H9 (cell line): ENCODE measurements around the gene STX17. TPM values are rescaled to one million over a fixed set of nuclear protein-coding genes. Genes with fewer than 3 reads are reported as not detected.

ENCODE experiments used
- DNase-seq: peaks from one replicate; pipeline ENCODE4 v3.0.0-alpha.2; 2017
- H2AFZ ChIP-seq: one replicate; pipeline ENCODE4 v1.6.1; 2013; ENCODE audit warnings: mild to moderate bottlenecking, low read length, control low read depth, moderate library complexity
- H2AK5ac ChIP-seq: 2 replicates; pipeline ENCODE4 v1.6.1; 2013; ENCODE audit warnings: low read length, control low read depth, mixed read lengths; ENCODE audit not compliant: insufficient read length
- H2BK120ac ChIP-seq: one replicate; pipeline ENCODE4 v1.6.1; 2013; ENCODE audit warnings: low read depth, mild to moderate bottlenecking, low read length, control low read depth, inconsistent platforms; ENCODE audit not compliant: poor library complexity, severe bottlenecking
- H2BK12ac ChIP-seq: 2 replicates; pipeline ENCODE4 v1.6.1; 2013; ENCODE audit warnings: low read length, control low read depth, mixed read lengths, low read depth; ENCODE audit not compliant: insufficient read length
- H2BK15ac ChIP-seq: 2 replicates; pipeline ENCODE4 v1.6.1; 2013; ENCODE audit warnings: low read depth, low read length, control low read depth
- H2BK20ac ChIP-seq: one replicate; pipeline ENCODE4 v1.6.1; 2013; ENCODE audit warnings: low read depth, mild to moderate bottlenecking, low read length, control low read depth, inconsistent platforms; ENCODE audit not compliant: poor library complexity, severe bottlenecking
- H2BK5ac ChIP-seq: 2 replicates; pipeline ENCODE4 v1.6.1; 2013; ENCODE audit warnings: low read length, control low read depth, mixed read lengths; ENCODE audit not compliant: insufficient read length
- H3K14ac ChIP-seq: 2 replicates; pipeline ENCODE4 v1.6.1; 2013; ENCODE audit warnings: low read length, control low read depth; ENCODE audit not compliant: insufficient read depth
- H3K18ac ChIP-seq: 2 replicates; pipeline ENCODE4 v1.6.1; 2013; ENCODE audit warnings: low read depth, mild to moderate bottlenecking, mixed read lengths, low read length, control low read depth; ENCODE audit not compliant: insufficient read length
- H3K23ac ChIP-seq: 2 replicates; pipeline ENCODE4 v1.6.1; 2013; ENCODE audit warnings: low read length, control low read depth, mixed read lengths, low read depth; ENCODE audit not compliant: insufficient read length
- H3K23me2 ChIP-seq: 2 replicates; pipeline ENCODE4 v1.6.1; 2013; ENCODE audit warnings: low read depth, mild to moderate bottlenecking, mixed read lengths, low read length, control low read depth; ENCODE audit not compliant: insufficient read length, poor library complexity, severe bottlenecking
- H3K27ac ChIP-seq: 2 replicates; pipeline ENCODE4 v1.5.1; 2013; ENCODE audit warnings: low read length, control low read depth, mixed read lengths, low read depth; ENCODE audit not compliant: insufficient read length
- H3K27me3 ChIP-seq: 2 replicates; pipeline ENCODE4 v1.6.1; 2013; ENCODE audit warnings: low read length, control low read depth, inconsistent platforms; ENCODE audit not compliant: insufficient read depth
- H3K4ac ChIP-seq: 2 replicates; pipeline ENCODE4 v1.6.1; 2013; ENCODE audit warnings: low read depth, mild to moderate bottlenecking, control low read depth, inconsistent platforms, low read length, moderate library complexity
- H3K4me1 ChIP-seq: 2 replicates; pipeline ENCODE4 v1.6.1; 2013; ENCODE audit warnings: low read length, control low read depth, inconsistent platforms; ENCODE audit not compliant: insufficient read depth
- H3K4me2 ChIP-seq: 2 replicates; pipeline ENCODE4 v1.6.1; 2013; ENCODE audit warnings: low read length, control low read depth, mixed read lengths; ENCODE audit not compliant: insufficient read length, insufficient read depth
- H3K56ac ChIP-seq: 2 replicates; pipeline ENCODE4 v1.6.1; 2013; ENCODE audit warnings: low read depth, mild to moderate bottlenecking, mixed read lengths, low read length, control low read depth; ENCODE audit not compliant: insufficient read length
- H3K79me1 ChIP-seq: 2 replicates; pipeline ENCODE4 v1.6.1; 2013; ENCODE audit warnings: low read depth, mild to moderate bottlenecking, moderate library complexity, low read length, control low read depth, inconsistent platforms; ENCODE audit not compliant: insufficient read depth, poor library complexity, severe bottlenecking
- H3K79me2 ChIP-seq: 2 replicates; pipeline ENCODE4 v1.6.1; 2013; ENCODE audit warnings: low read length, control low read depth, inconsistent platforms; ENCODE audit not compliant: insufficient read depth
- H3K9ac ChIP-seq: 2 replicates; pipeline ENCODE4 v1.6.1; 2013; ENCODE audit warnings: low read length, control low read depth, mixed read lengths; ENCODE audit not compliant: insufficient read length; ENCODE audit errors: extremely low read depth
- H3K9me3 ChIP-seq: one replicate; pipeline ENCODE4 v1.6.1; 2013; ENCODE audit warnings: low read depth, low read length, inconsistent platforms; ENCODE audit not compliant: control insufficient read depth
- H3T11ph ChIP-seq: one replicate; pipeline ENCODE4 v1.6.1; 2013; ENCODE audit warnings: mild to moderate bottlenecking, low read length, control low read depth, inconsistent platforms
- H4K20me1 ChIP-seq: one replicate; pipeline ENCODE4 v1.6.1; 2013; ENCODE audit not compliant: control insufficient read depth, insufficient read length, insufficient read depth
- H4K5ac ChIP-seq: 2 replicates; pipeline ENCODE4 v1.6.1; 2013; ENCODE audit warnings: low read depth, mild to moderate bottlenecking, mixed read lengths, low read length, control low read depth; ENCODE audit not compliant: insufficient read length
- H4K8ac ChIP-seq: replicated peaks from 2 replicates; pipeline ENCODE4 v1.6.1; 2013; ENCODE audit warnings: low read length, control low read depth, mixed read lengths, low read depth; ENCODE audit not compliant: insufficient read length
- H4K91ac ChIP-seq: 2 replicates; pipeline ENCODE4 v1.6.1; 2013; ENCODE audit warnings: low read depth, mild to moderate bottlenecking, moderate library complexity, mixed read lengths, low read length, control low read depth; ENCODE audit not compliant: insufficient read length
- H3K27ac Mint-ChIP-seq, 3 experiments: 2 replicates in 2 of 3; 3 replicates in 1 of 3; pipeline ENCODE4 v1.8.0; 2020 to 2021; ENCODE audit warnings: mixed read lengths in 3 of 3, mild to moderate bottlenecking in 1 of 3, moderate library complexity in 1 of 3
- H3K27me3 Mint-ChIP-seq: 2 replicates; pipeline ENCODE4 v1.8.0; 2021; ENCODE audit warnings: low read depth, mild to moderate bottlenecking, moderate library complexity, mixed read lengths
- H3K36me3 Mint-ChIP-seq, 3 experiments: 2 replicates in 2 of 3; 3 replicates in 1 of 3; pipeline ENCODE4 v1.8.0; 2020 to 2021; ENCODE audit warnings: low read depth in 3 of 3, mixed read lengths in 3 of 3; ENCODE audit not compliant: insufficient read depth in 1 of 3
- H3K4me1 Mint-ChIP-seq, 2 experiments: 2 replicates each; pipeline ENCODE4 v1.8.0; 2020; ENCODE audit warnings: mixed read lengths in 2 of 2
- H3K4me3 Mint-ChIP-seq, 2 experiments: 2 replicates in 1 of 2; 3 replicates in 1 of 2; pipeline ENCODE4 v1.8.0; 2020 to 2021; ENCODE audit warnings: mild to moderate bottlenecking in 2 of 2, mixed read lengths in 2 of 2, moderate library complexity in 1 of 2
- H3K9me3 Mint-ChIP-seq, 2 experiments: 2 replicates in 1 of 2; 3 replicates in 1 of 2; pipeline ENCODE4 v1.8.0; 2020; ENCODE audit warnings: mild to moderate bottlenecking in 2 of 2, mixed read lengths in 2 of 2, moderate library complexity in 1 of 2
- CTCF ChIP-seq: fragments of 200-600 bp; sonication (generic); conservative IDR thresholded peaks from 3 replicates; pipeline ENCODE4 v1.8.0; 2021; ENCODE audit warnings: antibody characterized with exemption, mild to moderate bottlenecking
- WGBS: extraction: QIAGEN DNeasy Blood & Tissue Kit; methylation state at CpG from one replicate; pipeline ENCODE4 v1.1.7; 2013; ENCODE audit warnings: missing lambda C conversion rate, low lambda C conversion rate, mixed read lengths; ENCODE audit not compliant: insufficient read length; ENCODE audit errors: extremely low coverage; 5-methylcytosine and 5-hydroxymethylcytosine counted together
- total RNA-seq: library from RNA; stranded (reverse); gene quantifications from 2 replicates; pipeline ENCODE4 v1.2.1, GENCODE V29; 2021

The STX17 gene
- total RNA-seq, 1 experiment from 2014 or later: 21.2 TPM

- Histone ChIP-seq H3K56ac (no peak overlapping the region), H2BK5ac (no peak overlapping the region), H2BK20ac (no peak overlapping the region), H3K23me2 (no peaks in the 10 kb centered on the region), H4K91ac (no peak overlapping the region), H3K27ac (no peak overlapping the region), H3K23ac (no peak overlapping the region), H3K9ac (no peak overlapping the region), H4K5ac (no peak overlapping the region), H3K18ac (no peak overlapping the region), H4K20me1 (no peaks in the 10 kb centered on the region), H3K4ac (no peak overlapping the region), H3K79me2 (no peaks in the 10 kb centered on the region), H2BK15ac (no peak overlapping the region), H2BK120ac (peak overlapping the region; percentile 23), H2BK12ac (no peak overlapping the region), H4K8ac (no peak overlapping the region), H2AK5ac (no peak overlapping the region), H2AFZ (no peak overlapping the region), H3K4me2 (no peak overlapping the region), H3K9me3 (no peaks in the 10 kb centered on the region), H3K79me1 (no peaks in the 10 kb centered on the region), H3K14ac (no peak overlapping the region), H3T11ph (no peak overlapping the region), H3K4me1 (no peaks in the 10 kb centered on the region), H3K27me3 (no peaks in the 10 kb centered on the region)
- no peak for DNase-seq
- TF ChIP-seq CTCF: no peak
- Mint-ChIP-seq H3K27me3 (no peaks in the 10 kb centered on the region), H3K4me3 (no peak overlapping the region), H3K9me3 (peaks cover 0 to 2% of the 10 kb centered on the region in 2 experiments; a peak in 2 of 5 replicates), H3K36me3 (no peaks in the 10 kb centered on the region), H3K4me1 (no peaks in the 10 kb centered on the region), H3K27ac (no peak overlapping the region)
- no CpG with 5 or more reads among the region's 2 CpGs for WGBS
Observed at GRCh38 chr9:99878651-99879050, 27.8 kb upstream of the STX17 start.
